Stimulated activated naive CD8-positive, alpha-beta T cell treated with anti-CD3 and anti-CD28 coated beads, Interleukin-15, amount 100 ng/mL, for 72 hours (primary cell): ENCODE measurements around the gene DCDC1.
"Not testable (repeated sequence)": the region's sequence is repeated elsewhere in the genome, so short reads cannot be mapped to it uniquely, and the experiment has no call there.

ENCODE experiments used
- ATAC-seq: fragments of 150-1000 bp; cut with Tn5 transposase; 2 replicates; pipeline ENCODE4 v1.10.0; 2021; ENCODE audit warnings: mild to moderate bottlenecking, moderate library complexity
- DNase-seq, 2 donors: peaks; one replicate each; pipeline ENCODE4 v3.0.0; 2021 to 2022
- H3K27ac Mint-ChIP-seq, 2 donors: one replicate each; pipeline ENCODE4 v1.8.0; 2022; ENCODE audit warnings: mild to moderate bottlenecking in 2 of 2, mixed read lengths in 2 of 2, moderate library complexity in 2 of 2
- H3K27me3 Mint-ChIP-seq: one replicate; pipeline ENCODE4 v1.8.0; 2022; ENCODE audit warnings: mixed read lengths
- H3K4me1 Mint-ChIP-seq: one replicate; pipeline ENCODE4 v1.8.0; 2022; ENCODE audit warnings: mild to moderate bottlenecking, mixed read lengths
- H3K4me3 Mint-ChIP-seq, 2 donors: one replicate each; pipeline ENCODE4 v1.8.0; 2022; ENCODE audit warnings: mild to moderate bottlenecking in 2 of 2, mixed read lengths in 2 of 2, moderate library complexity in 1 of 2
- H3K9me3 Mint-ChIP-seq, 2 donors: one replicate each; pipeline ENCODE4 v1.8.0; 2022; ENCODE audit warnings: mixed read lengths in 2 of 2

The DCDC1 gene

GRCh38 chr11:31361743-31362142 is 7.8 kb downstream of the DCDC1 start:
- H3K9me3 Mint-ChIP-seq, result no peaks in the 10 kb centered on the region
- no peak overlapping the region for H3K27ac Mint-ChIP-seq
- peaks cover 18% of the 10 kb centered on the region for H3K4me1 Mint-ChIP-seq
- no peak for ATAC-seq
- H3K4me3 Mint-ChIP-seq, result no peak overlapping the region
- no peaks in the 10 kb centered on the region for H3K27me3 Mint-ChIP-seq
- no peak for DNase-seq

DNA sequence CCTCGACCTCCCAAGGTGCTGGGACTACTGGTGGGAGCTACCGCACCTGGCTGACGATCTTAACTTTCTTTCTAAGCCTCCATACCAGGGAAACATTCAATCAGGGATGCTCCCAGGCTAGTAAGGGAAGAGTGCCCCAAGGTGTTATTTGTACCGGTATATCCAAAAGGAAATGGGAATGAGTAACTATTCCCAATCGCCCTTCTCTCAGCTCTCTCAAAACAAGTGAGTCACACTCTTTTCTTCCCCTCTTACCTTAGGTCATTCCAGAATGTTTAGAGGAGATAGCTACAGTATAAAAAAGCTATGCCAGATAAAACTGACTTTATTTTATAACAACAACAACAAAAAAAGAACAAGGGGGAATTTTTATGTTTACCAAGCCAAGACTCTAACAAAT is 13.7 kb downstream of the DCDC1 start:
- no peaks in the 10 kb centered on the region for H3K27me3 Mint-ChIP-seq
- no peak for ATAC-seq

DNA sequence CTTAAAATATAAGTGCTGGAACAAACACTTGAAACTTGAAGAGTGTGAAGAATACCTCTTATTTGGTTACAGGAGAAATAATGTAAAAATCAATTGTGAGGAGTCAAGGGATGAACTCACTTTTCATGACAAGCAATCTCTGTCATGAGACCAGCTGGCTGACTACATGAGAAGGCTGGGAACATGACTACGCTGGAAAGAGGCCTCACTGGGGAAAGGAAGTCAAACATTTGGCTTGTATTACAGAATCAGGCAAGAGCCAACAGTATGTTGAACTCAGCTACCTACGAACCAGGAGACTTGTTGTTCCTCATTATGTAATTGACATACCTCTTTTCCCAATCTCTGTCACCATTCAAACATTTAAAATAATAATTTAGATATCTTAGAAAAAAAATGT is 14.4 kb downstream of the DCDC1 start:
- DNase-seq (no peak), ATAC-seq (no peak)
- H3K9me3 Mint-ChIP-seq, result no peaks in the 10 kb centered on the region
- no peaks in the 10 kb centered on the region for H3K4me1 Mint-ChIP-seq
- no peak overlapping the region for H3K4me3 Mint-ChIP-seq
- H3K27me3 Mint-ChIP-seq, result no peaks in the 10 kb centered on the region
- H3K27ac Mint-ChIP-seq, result no peak overlapping the region

More for the DNA sequence above, 13.7 kb downstream of the DCDC1 start:
- DNase-seq, result no peak
- Mint-ChIP-seq H3K27ac (no peak overlapping the region), H3K9me3 (no peaks in the 10 kb centered on the region), H3K4me3 (no peak overlapping the region), H3K4me1 (no peaks in the 10 kb centered on the region)

- Mint-ChIP-seq H3K4me3 (no peak overlapping the region), H3K27ac (no peak overlapping the region), H3K4me1 (no peaks in the 10 kb centered on the region), H3K9me3 (no peaks in the 10 kb centered on the region), H3K27me3 (no peaks in the 10 kb centered on the region)
- ATAC-seq, result no peak
- DNase-seq, result no peak
These were observed 18.4 kb downstream of the DCDC1 start for GRCh38 chr11:31351168-31351567.

GRCh38 chr11:31340903-31341572 is 28.5 kb downstream of the DCDC1 start:
- Mint-ChIP-seq H3K27me3 (peaks cover 7% of the 10 kb centered on the region), H3K9me3 (no peaks in the 10 kb centered on the region), H3K27ac (no peak overlapping the region), H3K4me1 (no peaks in the 10 kb centered on the region), H3K4me3 (no peak overlapping the region)
- peak in 1 of 2 donors; percentile 11 for DNase-seq
- no peak for ATAC-seq

- ATAC-seq, result no peak
- Mint-ChIP-seq H3K4me1 (no peaks in the 10 kb centered on the region), H3K9me3 (no peaks in the 10 kb centered on the region), H3K27ac (no peak overlapping the region), H3K4me3 (no peak overlapping the region), H3K27me3 (peaks cover 7% of the 10 kb centered on the region)
- no peak for DNase-seq
These were observed 31.7 kb downstream of the DCDC1 start for GRCh38 chr11:31337806-31338205.

- Mint-ChIP-seq H3K4me1 (peaks cover 6% of the 10 kb centered on the region), H3K9me3 (peaks cover 0 to 9% of the 10 kb centered on the region in 2 donors), H3K27me3 (peaks cover 12% of the 10 kb centered on the region), H3K4me3 (no peak overlapping the region), H3K27ac (no peak overlapping the region)
- DNase-seq (no peak), ATAC-seq (no peak)
These were observed 40.8 kb downstream of the DCDC1 start for GRCh38 chr11:31328697-31329096.

DNA sequence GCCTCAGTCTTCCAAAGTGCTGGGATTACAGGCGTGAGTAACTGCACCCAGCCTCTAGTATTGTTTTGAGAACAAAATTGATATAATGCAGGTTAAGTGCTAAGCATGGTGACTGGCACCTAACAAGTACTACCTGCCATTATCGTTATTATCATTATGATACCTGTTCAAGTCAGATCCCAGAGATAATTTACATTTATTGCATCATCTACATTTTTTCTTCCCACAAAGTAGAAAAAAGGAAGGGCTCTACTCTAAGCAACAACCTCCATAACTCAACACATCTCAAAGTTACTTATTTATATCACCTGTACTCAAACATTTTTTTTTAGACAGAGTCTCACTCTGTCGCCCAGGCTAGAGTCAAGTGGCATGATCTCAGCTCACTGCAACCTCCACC is 42.1 kb downstream of the DCDC1 start:
- Mint-ChIP-seq H3K27me3 (peaks cover 9% of the 10 kb centered on the region), H3K9me3 (peaks cover 0 to 9% of the 10 kb centered on the region in 2 donors), H3K27ac (no peak overlapping the region), H3K4me1 (peaks cover 6% of the 10 kb centered on the region), H3K4me3 (no peak overlapping the region)
- ATAC-seq, result no peak
- no peak for DNase-seq

DNA sequence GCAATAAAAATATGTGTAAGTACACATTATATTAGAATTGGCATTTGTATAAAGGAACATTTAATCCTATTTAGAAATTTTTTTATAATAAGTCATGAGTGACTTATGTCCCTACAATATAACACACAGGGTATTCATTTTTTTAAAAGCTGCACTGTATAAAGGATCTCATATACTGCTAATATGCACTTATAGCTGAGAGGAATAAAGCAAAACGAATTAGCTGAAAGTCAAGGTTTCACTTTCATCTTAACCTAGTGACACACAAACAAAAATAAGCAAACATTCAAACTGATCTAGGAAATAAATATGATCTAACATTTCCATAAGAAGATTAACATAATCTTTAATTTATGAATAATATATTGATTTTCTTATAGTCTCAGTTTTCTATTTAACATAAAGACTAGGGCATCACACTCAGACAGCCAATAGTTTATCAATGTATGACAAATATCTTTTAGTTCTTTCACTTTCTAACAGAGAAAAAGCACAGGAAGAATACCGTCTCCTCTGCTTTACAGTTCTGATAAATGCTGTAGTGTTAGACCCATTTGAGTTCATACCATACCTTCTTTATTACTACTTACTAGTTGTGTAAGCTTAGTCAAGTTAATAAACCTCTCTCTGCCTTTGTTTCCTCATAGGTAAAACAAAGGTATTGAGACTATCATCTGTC is 42.9 kb downstream of the DCDC1 start:
- peaks cover 0 to 9% of the 10 kb centered on the region in 2 donors for H3K9me3 Mint-ChIP-seq
- DNase-seq (no peak), ATAC-seq (no peak)
- peaks cover 1% of the 10 kb centered on the region for H3K27me3 Mint-ChIP-seq
- H3K4me3 Mint-ChIP-seq, result no peak overlapping the region
- no peak overlapping the region for H3K27ac Mint-ChIP-seq
- peaks cover 6% of the 10 kb centered on the region for H3K4me1 Mint-ChIP-seq

DNA sequence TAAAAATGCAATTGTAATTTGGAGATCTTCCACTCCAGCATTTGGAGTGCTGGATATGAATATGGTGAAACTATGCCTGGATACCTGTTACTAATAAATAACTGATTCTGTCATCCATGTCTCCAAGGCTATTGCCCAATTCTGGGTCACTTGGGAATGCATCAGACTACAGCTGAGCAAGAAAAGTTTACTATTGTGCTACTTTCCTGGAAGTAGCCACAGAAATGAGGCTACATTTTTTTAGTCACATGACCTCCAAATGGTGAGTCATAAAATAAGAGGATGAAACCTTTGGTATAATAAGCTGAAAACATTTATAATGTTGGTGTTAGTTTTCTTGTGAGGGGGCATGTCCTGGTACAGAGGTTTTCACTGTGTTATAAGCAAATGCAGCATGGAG is 44.4 kb downstream of the DCDC1 start:
- peaks cover 6% of the 10 kb centered on the region for H3K4me1 Mint-ChIP-seq
- no peak overlapping the region for H3K4me3 Mint-ChIP-seq
- ATAC-seq, result no peak
- H3K27me3 Mint-ChIP-seq, result no peaks in the 10 kb centered on the region
- no peak overlapping the region for H3K27ac Mint-ChIP-seq
- H3K9me3 Mint-ChIP-seq, result no peaks in the 10 kb centered on the region
- DNase-seq, result no peak

GRCh38 chr11:31323145-31323544 is 46.4 kb downstream of the DCDC1 start:
- DNase-seq (no peak), ATAC-seq (no peak)
- no peak overlapping the region for H3K4me3 Mint-ChIP-seq
- no peak overlapping the region for H3K27ac Mint-ChIP-seq
- no peaks in the 10 kb centered on the region for H3K27me3 Mint-ChIP-seq
- no peaks in the 10 kb centered on the region for H3K9me3 Mint-ChIP-seq
- peaks cover 6% of the 10 kb centered on the region for H3K4me1 Mint-ChIP-seq

- DNase-seq, H3K4me3 Mint-ChIP-seq, H3K27me3 Mint-ChIP-seq, H3K27ac Mint-ChIP-seq, H3K9me3 Mint-ChIP-seq, H3K4me1 Mint-ChIP-seq, ATAC-seq: not testable (repeated sequence)
These were observed 48.0 kb downstream of the DCDC1 start for GRCh38 chr11:31321494-31321893.

DNA sequence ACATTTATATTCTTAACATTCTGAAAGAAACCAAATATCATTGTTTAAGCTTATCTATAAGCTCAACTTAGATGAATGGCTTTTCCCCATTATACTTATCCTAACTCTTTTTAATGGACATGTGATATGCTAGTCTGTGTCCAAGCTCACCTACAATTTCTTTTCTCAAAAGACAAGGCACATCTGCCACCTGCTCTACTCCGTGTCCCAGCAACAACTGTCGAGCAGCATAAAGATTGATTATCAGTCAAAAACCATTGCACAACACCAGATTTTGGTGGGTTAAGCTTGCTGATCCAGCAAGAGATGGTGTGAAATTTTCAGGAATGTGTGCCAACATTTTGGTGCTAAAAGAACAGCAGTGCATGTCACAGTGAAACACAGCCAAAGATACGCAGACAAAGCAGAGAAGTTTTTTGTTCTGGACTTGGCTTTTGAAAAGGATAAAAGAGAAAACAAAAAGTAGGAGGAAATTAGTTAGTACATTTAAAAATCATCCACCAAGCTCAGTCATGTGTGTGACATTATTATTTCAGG is 65.8 kb downstream of the DCDC1 start:
- Mint-ChIP-seq H3K4me3 (no peak overlapping the region), H3K4me1 (no peaks in the 10 kb centered on the region), H3K9me3 (no peaks in the 10 kb centered on the region), H3K27ac (no peak overlapping the region), H3K27me3 (no peaks in the 10 kb centered on the region)
- DNase-seq (no peak), ATAC-seq (no peak)

GRCh38 chr11:31301549-31302510 is 67.7 kb downstream of the DCDC1 start:
- Mint-ChIP-seq H3K27ac (no peak overlapping the region), H3K4me3 (no peak overlapping the region), H3K27me3 (no peaks in the 10 kb centered on the region), H3K9me3 (no peaks in the 10 kb centered on the region), H3K4me1 (no peaks in the 10 kb centered on the region)
- no peak for ATAC-seq
- DNase-seq, result no peak

DNA sequence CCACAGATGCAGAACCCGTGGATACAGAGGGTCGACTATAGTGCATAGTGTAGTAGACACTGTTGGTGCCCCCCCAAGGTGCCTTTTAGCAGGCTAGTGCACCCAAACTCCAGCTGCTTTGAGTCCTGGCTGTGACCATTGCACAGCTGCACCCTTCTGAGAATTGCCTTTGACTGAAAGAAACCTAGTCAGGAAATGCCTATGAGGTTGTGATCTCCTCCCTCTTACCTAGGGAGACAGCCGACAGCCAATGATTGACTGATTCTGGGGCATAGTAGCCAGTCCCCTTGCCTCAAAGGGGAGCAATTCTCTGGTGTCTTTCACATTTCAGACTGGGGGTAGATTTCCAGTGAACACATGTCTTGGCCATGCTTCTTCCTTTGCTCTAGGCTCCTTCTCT is 74.2 kb downstream of the DCDC1 start:
- DNase-seq, result no peak
- no peak overlapping the region for H3K27ac Mint-ChIP-seq
- no peak for ATAC-seq
- peaks cover 17% of the 10 kb centered on the region for H3K27me3 Mint-ChIP-seq
- H3K4me1 Mint-ChIP-seq, result no peaks in the 10 kb centered on the region
- H3K9me3 Mint-ChIP-seq, result no peaks in the 10 kb centered on the region
- no peak overlapping the region for H3K4me3 Mint-ChIP-seq
